GM12878 (cell line): ENCODE data around the gene PLEKHA1. TPM values are rescaled to one million over a fixed set of nuclear protein-coding genes. Genes with fewer than 3 reads are reported as not detected.

Experiments used
- ATAC-seq: fragments of 200-7000 bp; cut with Tn5 transposase; 3 replicates; pipeline ENCODE4 v1.9.1; 2020; ENCODE audit warnings: mild to moderate bottlenecking, moderate library complexity
- BruUV-seq: library from RNA; stranded (reverse); fragments of 400-500 nt; replicated peaks from 2 replicates; lab custom pipeline; 2021; lab: Mats Ljungman, UMichigan
- CTCF ChIA-PET: fragments of 300-600 bp; sonication (Branson Sonifier 250); formaldehyde crosslinking; extraction: SDS; loops from one replicate; lab custom pipeline; 2021; ENCODE audit warnings: inconsistent platforms; lab: Yijun Ruan, JAX
- POLR2A ChIA-PET: fragments of 350-600 bp; formaldehyde crosslinking; extraction: SDS; loops from one replicate; lab custom pipeline; 2021; ENCODE audit warnings: inconsistent platforms; lab: Charles Lee
- RAD21 ChIA-PET: fragments of 300-600 bp; sonication (Branson Sonifier 250); formaldehyde crosslinking; loops from one replicate; lab custom pipeline; 2023; ENCODE audit warnings: antibody characterized with exemption; ENCODE audit not compliant: unreplicated experiment; lab: Charles Lee
- SMC1A ChIA-PET: fragments of 300-600 bp; sonication (Branson Sonifier 250); formaldehyde crosslinking; loops from one replicate; lab custom pipeline; 2023; ENCODE audit not compliant: unreplicated experiment, uncharacterized antibody; lab: Charles Lee
- DNase-seq: peaks from one replicate; pipeline ENCODE4 v3.0.0-alpha.2; 2011; ENCODE audit warnings: low read depth, low spot score
- FAIRE-seq: peaks from 3 replicates; lab custom pipeline; 2011; peaks lifted over from hg19 to GRCh38; lab: Jason Lieb, UNC
- H2AFZ ChIP-seq: 2 replicates; pipeline ENCODE4 v1.6.0; 2011; ENCODE audit warnings: low read depth, low read length, control low read depth; ENCODE audit not compliant: control insufficient read depth
- H3K27ac ChIP-seq: 2 replicates; pipeline ENCODE4 v1.5.1; 2011; ENCODE audit warnings: control low read depth; ENCODE audit not compliant: control insufficient read depth, insufficient read depth
- H3K27me3 ChIP-seq, 2 experiments: replicated peaks in 1 of 2; 2 replicates each; pipeline versions ENCODE4 v1.6.0 to v1.6.1; 2011; ENCODE audit warnings: low read length in 1 of 2; ENCODE audit not compliant: control insufficient read depth in 2 of 2, insufficient read depth in 2 of 2
- H3K36me3 ChIP-seq, 2 experiments: 2 replicates each; pipeline ENCODE4 v1.5.1; 2011; ENCODE audit warnings: low read length in 1 of 2; ENCODE audit not compliant: control insufficient read depth in 2 of 2, insufficient read depth in 2 of 2
- H3K4me1 ChIP-seq: 2 replicates; pipeline ENCODE4 v1.6.1; 2011; ENCODE audit warnings: mild to moderate bottlenecking, low read length, moderate library complexity, mixed read lengths; ENCODE audit not compliant: control insufficient read depth, insufficient read depth
- H3K4me2 ChIP-seq: 2 replicates; pipeline ENCODE4 v1.6.0; 2011; ENCODE audit warnings: control low read depth; ENCODE audit not compliant: control insufficient read depth, insufficient read depth
- H3K4me3 ChIP-seq: fragments of 200-600 bp; sonication (generic); 2 replicates; pipeline ENCODE4 v1.5.1; 2016
- H3K79me2 ChIP-seq: 2 replicates; pipeline ENCODE4 v1.6.0; 2011; ENCODE audit warnings: low read length; ENCODE audit not compliant: control insufficient read depth, insufficient read depth
- H3K9ac ChIP-seq: 2 replicates; pipeline ENCODE4 v1.8.0; 2011; ENCODE audit warnings: low read length, control low read depth, mixed read lengths; ENCODE audit not compliant: control insufficient read depth, insufficient read depth
- H3K9me3 ChIP-seq: replicated peaks from 3 replicates; pipeline ENCODE4 v1.5.1; 2011; ENCODE audit warnings: mild to moderate bottlenecking, low read length; ENCODE audit not compliant: control insufficient read depth, insufficient read depth
- H4K20me1 ChIP-seq: 2 replicates; pipeline ENCODE4 v1.6.0; 2011; ENCODE audit not compliant: control insufficient read depth, insufficient read depth
- BMI1 ChIP-seq: fragments of 450-650 bp; IDR thresholded peaks from 2 replicates; pipeline ENCODE4 v1.6.1; 2016; ENCODE audit warnings: mild to moderate bottlenecking, moderate library complexity, borderline replicate concordance
- EGR1 ChIP-seq, 2 experiments: IDR thresholded peaks; 1 replicate in 1 of 2; 2 replicates in 1 of 2; pipeline ENCODE4 v1.6.1; 2011 to 2012; ENCODE audit warnings: low read depth in 2 of 2, low read length in 2 of 2, borderline replicate concordance in 1 of 2, mild to moderate bottlenecking in 1 of 2, moderate library complexity in 1 of 2
- EP300 ChIP-seq, 2 experiments: fragments of 150-350 bp in 1 of 2; IDR thresholded peaks; 2 replicates each; pipeline ENCODE4 v1.6.1; 2011 to 2012; ENCODE audit warnings: low read depth in 2 of 2, low read length in 2 of 2, borderline replicate concordance in 1 of 2, improper control_type of control experiment in 1 of 2, inconsistent platforms in 1 of 2; ENCODE audit not compliant: control insufficient read depth in 1 of 2
- PML ChIP-seq: IDR thresholded peaks from 2 replicates; pipeline ENCODE4 v1.6.1; 2012; ENCODE audit warnings: low read length, inconsistent platforms
- SIN3A ChIP-seq: IDR thresholded peaks from 2 replicates; pipeline ENCODE4 v1.6.1; 2012; ENCODE audit warnings: low read depth, low read length, improper control_type of control experiment
- SP1 ChIP-seq: IDR thresholded peaks from one replicate; pipeline ENCODE4 v1.6.1; 2011; ENCODE audit warnings: low read depth, low read length
- STAT1 ChIP-seq: fragments of 450-650 bp; conservative IDR thresholded peaks from 2 replicates; pipeline ENCODE4 v1.6.1; 2014; ENCODE audit warnings: antibody characterized with exemption, mild to moderate bottlenecking
- TCF12 ChIP-seq: IDR thresholded peaks from 2 replicates; pipeline ENCODE4 v1.6.1; 2011; ENCODE audit warnings: low read depth, mild to moderate bottlenecking, low read length
- WGBS: methylation state at CpG from one replicate; pipeline ENCODE4 v1.1.6; 2016; ENCODE audit warnings: low lambda C conversion rate; ENCODE audit not compliant: insufficient replicate concordance, insufficient coverage; ENCODE audit errors: missing lambda C conversion rate; 5-methylcytosine and 5-hydroxymethylcytosine counted together
- in situ Hi-C: fragments of 300-500 bp; cut with MboI; formaldehyde crosslinking; loops from 9 replicates; pipeline ENCODE4 v1.14.3; 2018; ENCODE audit warnings: mixed read lengths
- intact Hi-C: fragments of 100-400 bp; cut with micrococcal nuclease; formaldehyde crosslinking; loops from one replicate; pipeline ENCODE4 v1.14.2; 2022; ENCODE audit not compliant: unreplicated experiment
- polyA plus RNA-seq, 11 experiments: library from polyadenylated mRNA; depleted of rRNA in 4 of 11; unstranded in 6 of 11; stranded (reverse) in 5 of 11; fragments of >200 nt; fragmentation: Nextera tagmentation in 4 of 11; fragmentation: Illumina TruSeq in 1 of 11; extraction: Ambion mirVana in 4 of 11; extraction: Trizol in 1 of 11; gene quantifications; 1 replicate in 1 of 11; 2 replicates in 10 of 11; pipeline versions ENCODE4 v1.2.1 to v1.2.3, GENCODE V29; 2011 to 2016; ENCODE audit warnings: inconsistent platforms in 2 of 11, missing spikeins in 2 of 11, low read depth in 1 of 11
- total RNA-seq, 4 experiments: library from RNA; depleted of rRNA in 3 of 4; stranded (reverse); fragments of >200 nt in 3 of 4; fragmentation: Illumina TruSeq in 1 of 4; extraction: Trizol in 1 of 4; gene quantifications; 2 replicates each; pipeline versions ENCODE4 v1.2.1 to v1.2.3, GENCODE V29; 2013 to 2021

PLEKHA1 gene
- total and polyA plus RNA-seq, 10 of the 15 experiments (the other 5 are each of a cell fraction or from before 2014, with no cell fraction given), result 0.15 to 6.0 (median 0.32) TPM

DNA sequence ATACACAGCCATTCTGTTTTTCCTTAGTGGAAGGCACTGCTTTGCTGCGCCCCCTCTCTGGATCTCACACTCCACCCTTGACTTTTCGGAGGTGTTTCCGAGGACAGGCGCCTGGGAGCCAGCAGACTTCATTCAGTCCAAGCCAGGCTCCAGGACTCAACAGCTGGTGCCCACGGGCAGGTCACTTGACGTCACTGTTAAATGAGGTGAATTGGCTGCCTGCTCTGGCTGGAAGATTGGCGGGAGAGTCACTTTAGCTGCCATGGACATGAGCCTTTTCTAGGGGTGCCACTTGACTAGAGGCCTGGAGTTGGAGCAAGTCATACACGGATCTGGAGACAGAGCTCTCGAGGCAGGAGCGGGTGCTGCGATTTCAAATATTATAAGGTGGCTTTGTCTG is 90.1 kb downstream of the PLEKHA1 start:
- Histone ChIP-seq H3K79me2 (no peaks in the 10 kb centered on the region), H3K4me2 (no peak overlapping the region), H2AFZ (no peak overlapping the region), H3K9ac (no peak overlapping the region), H3K27me3 (peaks cover 3 to 11% of the 10 kb centered on the region in 2 experiments; a peak in 3 of 4 replicates), H3K4me3 (no peak overlapping the region), H3K9me3 (no peaks in the 10 kb centered on the region), H3K36me3 (no peaks in the 10 kb centered on the region), H3K4me1 (no peaks in the 10 kb centered on the region), H3K27ac (no peak overlapping the region), H4K20me1 (no peaks in the 10 kb centered on the region)
- CTCF ChIA-PET, result no interaction called here
- RAD21 ChIA-PET, result no interaction called here
- SMC1A ChIA-PET, result interaction anchor here (0.6 kb wide), 1 partner anchor 274 kb away, joined by 5 read pairs; no protein-coding TSS in a partner anchor
- ATAC-seq (no peak), FAIRE-seq (no peak), DNase-seq (no peak)
- 53% methylated on average over 11 of the region's 11 CpGs for WGBS
- TF ChIP-seq BMI1, result no peak
- no peak for TF ChIP-seq SP1
- TF ChIP-seq STAT1, result no peak
- no peak for TF ChIP-seq SIN3A
- TF ChIP-seq PML, result no peak
- TF ChIP-seq EP300 (IDR thresholded peaks at IDR 0.05; ENCODE audit: borderline replicate concordance in 1 of 2, control insufficient read depth in 1 of 2, low read depth in 2 of 2, low read length in 2 of 2), result no peak
- TF ChIP-seq TCF12, result no peak
- TF ChIP-seq EGR1 (IDR thresholded peaks at IDR 0.05; ENCODE audit: borderline replicate concordance in 1 of 2, low read depth in 2 of 2, low read length in 2 of 2), result no peak
- intact Hi-C loops (no loop called here), in situ Hi-C loops (no loop called here)
- no TSS peak for BruUV-seq
- POLR2A ChIA-PET, result no interaction called here
